WTC11 (cell line): ENCODE results near the gene UGT1A5. TPM values are rescaled to one million over a fixed set of nuclear protein-coding genes. Genes with fewer than 3 reads are reported as not detected.

Experiments used
- ATAC-seq: fragments of 200-7000 bp; cut with Tn5 transposase; 2 replicates; pipeline ENCODE4 v1.10.0; 2021; ENCODE audit warnings: mild to moderate bottlenecking, moderate library complexity
- Bru-seq: library from RNA; stranded (reverse); fragments of 400-500 nt; gene quantifications from one replicate; lab custom pipeline; 2021; lab: Mats Ljungman, UMichigan
- CTCF ChIA-PET: fragments of 300-600 bp; sonication (Branson Sonifier 250); formaldehyde crosslinking; loops from one replicate; lab custom pipeline; 2021; ENCODE audit warnings: antibody characterized with exemption; lab: Charles Lee
- POLR2A ChIA-PET: fragments of 350-600 bp; sonication (Branson Sonifier 250); formaldehyde crosslinking; loops from one replicate; lab custom pipeline; 2021; ENCODE audit warnings: antibody characterized with exemption; lab: Charles Lee
- DNase-seq: peaks from one replicate; pipeline ENCODE4 v3.0.0; 2021; ENCODE audit warnings: low spot score
- H3K27ac Mint-ChIP-seq: 2 replicates; pipeline ENCODE4 v1.8.0; 2021; ENCODE audit warnings: mixed read lengths
- H3K27me3 Mint-ChIP-seq: 2 replicates; pipeline ENCODE4 v1.8.0; 2021; ENCODE audit warnings: low read depth, mild to moderate bottlenecking, moderate library complexity, mixed read lengths
- H3K36me3 Mint-ChIP-seq: 2 replicates; pipeline ENCODE4 v1.8.0; 2021; ENCODE audit warnings: mixed read lengths
- H3K4me1 Mint-ChIP-seq: 2 replicates; pipeline ENCODE4 v1.8.0; 2022; ENCODE audit warnings: mixed read lengths
- H3K4me3 Mint-ChIP-seq: 2 replicates; pipeline ENCODE4 v1.8.0; 2021; ENCODE audit warnings: mild to moderate bottlenecking, moderate library complexity, mixed read lengths
- H3K9me3 Mint-ChIP-seq: 2 replicates; pipeline ENCODE4 v1.8.0; 2021; ENCODE audit warnings: mixed read lengths
- ARID4B ChIP-seq: sonication (generic); formaldehyde crosslinking; IDR thresholded peaks from 2 replicates; pipeline ENCODE4 v1.8.0; 2023; ENCODE audit warnings: missing genetic modification reagents, mild to moderate bottlenecking, borderline replicate concordance
- CREB1 ChIP-seq: sonication (generic); formaldehyde crosslinking; IDR thresholded peaks from 2 replicates; pipeline ENCODE4 v1.8.0; 2023; ENCODE audit warnings: mild to moderate bottlenecking, missing genetic modification reagents
- ERG ChIP-seq: fragments of 250-450 bp; sonication (Bioruptor Pico); IDR thresholded peaks from 2 replicates; pipeline ENCODE4 v1.8.0; 2021; ENCODE audit warnings: mild to moderate bottlenecking
- JAZF1 ChIP-seq: fragments of 250-450 bp; sonication (Bioruptor Pico); IDR thresholded peaks from 2 replicates; pipeline ENCODE4 v1.9.0; 2021; ENCODE audit warnings: moderate library complexity, mild to moderate bottlenecking, inconsistent platforms
- STAT6 ChIP-seq: sonication (generic); formaldehyde crosslinking; conservative IDR thresholded peaks from 2 replicates; pipeline ENCODE4 v1.8.1; 2023; ENCODE audit warnings: mild to moderate bottlenecking, low read depth, missing genetic modification reagents, moderate library complexity
- TEAD1 ChIP-seq: sonication (generic); formaldehyde crosslinking; IDR thresholded peaks from 2 replicates; pipeline ENCODE4 v1.8.0; 2022; ENCODE audit warnings: mild to moderate bottlenecking, missing genetic modification reagents
- ZNF425 ChIP-seq: fragments of 250-450 bp; sonication (Bioruptor Pico); conservative IDR thresholded peaks from 2 replicates; pipeline ENCODE4 v1.9.0; 2021; ENCODE audit warnings: mild to moderate bottlenecking
- long read RNA-seq, 3 experiments: library from RNA in 1 of 3; library from capped mRNA in 1 of 3; library from polyadenylated mRNA in 1 of 3; unstranded in 2 of 3; stranded (forward) in 1 of 3; transcript quantifications; one replicate each; pipeline ENCODE4 v2.0.0, GENCODE V29; 2021
- total RNA-seq: library from RNA; stranded (reverse); gene quantifications from 3 replicates; pipeline ENCODE4 v1.2.3, GENCODE V29; 2021
- TF ChIP-seq, protein P1 (sequence below): fragments of 250-450 bp; sonication (Bioruptor Pico); IDR thresholded peaks from 2 replicates; pipeline ENCODE4 v1.9.0; 2021; ENCODE audit warnings: mild to moderate bottlenecking
- TF ChIP-seq, protein P2 (sequence below): sonication (generic); formaldehyde crosslinking; IDR thresholded peaks from 2 replicates; pipeline ENCODE4 v1.8.0; 2023; ENCODE audit warnings: missing genetic modification reagents
- TF ChIP-seq, protein P3 (sequence below): sonication (generic); formaldehyde crosslinking; IDR thresholded peaks from 2 replicates; pipeline ENCODE4 v1.8.1; 2023; ENCODE audit warnings: mild to moderate bottlenecking, missing genetic modification reagents

UGT1A5 gene
- not detected in 3 replicates for total RNA-seq
- Bru-seq, nascent RNA, result not detected
- long read RNA-seq, experiment 1, result 0 reads
- long read RNA-seq, experiment 2, result 0 reads
- long read RNA-seq, experiment 3, result 0 reads

DNA sequence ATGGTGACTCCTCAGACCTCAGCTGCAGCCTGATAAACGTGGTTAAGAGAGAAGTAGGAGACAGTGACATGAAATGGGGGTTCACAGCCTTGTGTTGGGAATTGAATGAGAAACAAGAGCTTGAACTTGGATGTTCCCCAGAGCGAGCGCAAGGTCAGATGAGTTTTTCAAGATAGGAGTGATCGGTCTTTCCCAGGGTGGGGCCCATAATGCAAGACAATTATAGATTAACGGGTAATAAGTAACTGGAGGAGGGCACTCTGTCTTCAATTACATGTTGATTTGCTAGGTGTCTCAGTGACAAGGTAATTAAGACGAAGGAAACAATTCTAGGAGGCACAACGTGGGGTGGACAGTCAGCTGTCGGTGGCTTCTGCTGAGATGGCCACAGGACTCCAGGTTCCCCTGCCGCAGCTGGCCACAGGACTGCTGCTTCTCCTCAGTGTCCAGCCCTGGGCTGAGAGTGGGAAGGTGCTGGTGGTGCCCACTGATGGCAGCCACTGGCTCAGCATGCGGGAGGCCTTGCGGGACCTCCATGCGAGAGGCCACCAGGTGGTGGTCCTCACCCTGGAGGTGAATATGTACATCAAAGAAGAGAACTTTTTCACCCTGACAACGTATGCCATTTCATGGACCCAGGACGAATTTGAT lies at the start of gene UGT1A5:
TSS of gene UGT1A5 (plus strand) at position 297 of the 651 bp plus-strand sequence. CDS start at position 382, 85 bp downstream.
- CTCF ChIA-PET, result interaction anchor here (1.7 to 3.2 kb wide), 4 partner anchors 13 to 264 kb away, joined by 4 to 19 read pairs (median 12); no protein-coding TSS in a partner anchor

More for the DNA sequence above, at the start of gene UGT1A5:
- Mint-ChIP-seq H3K9me3 (peaks cover 6% of the 10 kb centered on the region), H3K27me3 (no peaks in the 10 kb centered on the region), H3K27ac (no peak within 1 kb of the TSS), H3K4me3 (no peak within 1 kb of the TSS), H3K36me3 (no peaks in the 10 kb centered on the region), H3K4me1 (peaks cover 4% of the 10 kb centered on the region; the same call in 1 of the 2 replicates)
- TF ChIP-seq STAT6 (CRISPR knock-in tag), result no peak
- TF ChIP-seq, protein P1, sequence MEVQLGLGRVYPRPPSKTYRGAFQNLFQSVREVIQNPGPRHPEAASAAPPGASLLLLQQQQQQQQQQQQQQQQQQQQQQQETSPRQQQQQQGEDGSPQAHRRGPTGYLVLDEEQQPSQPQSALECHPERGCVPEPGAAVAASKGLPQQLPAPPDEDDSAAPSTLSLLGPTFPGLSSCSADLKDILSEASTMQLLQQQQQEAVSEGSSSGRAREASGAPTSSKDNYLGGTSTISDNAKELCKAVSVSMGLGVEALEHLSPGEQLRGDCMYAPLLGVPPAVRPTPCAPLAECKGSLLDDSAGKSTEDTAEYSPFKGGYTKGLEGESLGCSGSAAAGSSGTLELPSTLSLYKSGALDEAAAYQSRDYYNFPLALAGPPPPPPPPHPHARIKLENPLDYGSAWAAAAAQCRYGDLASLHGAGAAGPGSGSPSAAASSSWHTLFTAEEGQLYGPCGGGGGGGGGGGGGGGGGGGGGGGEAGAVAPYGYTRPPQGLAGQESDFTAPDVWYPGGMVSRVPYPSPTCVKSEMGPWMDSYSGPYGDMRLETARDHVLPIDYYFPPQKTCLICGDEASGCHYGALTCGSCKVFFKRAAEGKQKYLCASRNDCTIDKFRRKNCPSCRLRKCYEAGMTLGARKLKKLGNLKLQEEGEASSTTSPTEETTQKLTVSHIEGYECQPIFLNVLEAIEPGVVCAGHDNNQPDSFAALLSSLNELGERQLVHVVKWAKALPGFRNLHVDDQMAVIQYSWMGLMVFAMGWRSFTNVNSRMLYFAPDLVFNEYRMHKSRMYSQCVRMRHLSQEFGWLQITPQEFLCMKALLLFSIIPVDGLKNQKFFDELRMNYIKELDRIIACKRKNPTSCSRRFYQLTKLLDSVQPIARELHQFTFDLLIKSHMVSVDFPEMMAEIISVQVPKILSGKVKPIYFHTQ (CRISPR knock-in tag), result no peak
- no peak for TF ChIP-seq TEAD1
- TF ChIP-seq ZNF425, result no peak
- no peak for TF ChIP-seq CREB1 (CRISPR knock-in tag)
- TF ChIP-seq ERG (CRISPR knock-in tag), result no peak
- no peak for TF ChIP-seq ARID4B (CRISPR knock-in tag)
- TF ChIP-seq, protein P2, sequence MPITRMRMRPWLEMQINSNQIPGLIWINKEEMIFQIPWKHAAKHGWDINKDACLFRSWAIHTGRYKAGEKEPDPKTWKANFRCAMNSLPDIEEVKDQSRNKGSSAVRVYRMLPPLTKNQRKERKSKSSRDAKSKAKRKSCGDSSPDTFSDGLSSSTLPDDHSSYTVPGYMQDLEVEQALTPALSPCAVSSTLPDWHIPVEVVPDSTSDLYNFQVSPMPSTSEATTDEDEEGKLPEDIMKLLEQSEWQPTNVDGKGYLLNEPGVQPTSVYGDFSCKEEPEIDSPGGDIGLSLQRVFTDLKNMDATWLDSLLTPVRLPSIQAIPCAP, result no peak
- TF ChIP-seq JAZF1 (CRISPR knock-in tag), result no peak
- TF ChIP-seq, protein P3, sequence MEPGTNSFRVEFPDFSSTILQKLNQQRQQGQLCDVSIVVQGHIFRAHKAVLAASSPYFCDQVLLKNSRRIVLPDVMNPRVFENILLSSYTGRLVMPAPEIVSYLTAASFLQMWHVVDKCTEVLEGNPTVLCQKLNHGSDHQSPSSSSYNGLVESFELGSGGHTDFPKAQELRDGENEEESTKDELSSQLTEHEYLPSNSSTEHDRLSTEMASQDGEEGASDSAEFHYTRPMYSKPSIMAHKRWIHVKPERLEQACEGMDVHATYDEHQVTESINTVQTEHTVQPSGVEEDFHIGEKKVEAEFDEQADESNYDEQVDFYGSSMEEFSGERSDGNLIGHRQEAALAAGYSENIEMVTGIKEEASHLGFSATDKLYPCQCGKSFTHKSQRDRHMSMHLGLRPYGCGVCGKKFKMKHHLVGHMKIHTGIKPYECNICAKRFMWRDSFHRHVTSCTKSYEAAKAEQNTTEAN, result no peak
- POLR2A ChIA-PET, result no interaction called here
- ATAC-seq, result no peak
- no peak for DNase-seq
